Amygdala (tissue), 56 donors: ENCODE results near the gene TPP1.

ENCODE experiments used
- DNase-seq, 56 donors: peaks; one replicate each; lab custom pipeline; 2025; lab: John Stamatoyannopoulos, UW

The TPP1 gene

GRCh38 chr11:6614446-6614845 lies 4.8 kb downstream of the TPP1 start:
- DNase-seq: no peak

DNA sequence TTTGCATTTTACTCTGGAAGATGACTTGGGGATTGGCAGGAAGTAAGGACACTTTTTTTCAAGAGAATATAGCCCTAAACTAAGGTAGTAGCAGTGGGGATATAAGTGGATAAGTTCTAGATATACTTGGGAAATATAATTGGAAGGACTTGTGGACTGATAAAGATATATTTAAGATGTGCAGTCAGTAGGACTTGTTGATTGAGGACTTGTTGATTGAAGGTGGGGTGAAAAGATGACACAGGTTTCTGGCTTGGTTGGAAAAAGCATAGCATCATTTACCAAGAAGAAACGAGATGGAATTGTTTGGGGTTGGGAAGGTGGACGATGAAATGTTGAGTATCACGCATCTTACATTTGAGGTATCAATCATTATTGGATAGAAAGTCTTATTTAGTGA lies 5.7 kb downstream of the TPP1 start:
- no peak for DNase-seq

DNA sequence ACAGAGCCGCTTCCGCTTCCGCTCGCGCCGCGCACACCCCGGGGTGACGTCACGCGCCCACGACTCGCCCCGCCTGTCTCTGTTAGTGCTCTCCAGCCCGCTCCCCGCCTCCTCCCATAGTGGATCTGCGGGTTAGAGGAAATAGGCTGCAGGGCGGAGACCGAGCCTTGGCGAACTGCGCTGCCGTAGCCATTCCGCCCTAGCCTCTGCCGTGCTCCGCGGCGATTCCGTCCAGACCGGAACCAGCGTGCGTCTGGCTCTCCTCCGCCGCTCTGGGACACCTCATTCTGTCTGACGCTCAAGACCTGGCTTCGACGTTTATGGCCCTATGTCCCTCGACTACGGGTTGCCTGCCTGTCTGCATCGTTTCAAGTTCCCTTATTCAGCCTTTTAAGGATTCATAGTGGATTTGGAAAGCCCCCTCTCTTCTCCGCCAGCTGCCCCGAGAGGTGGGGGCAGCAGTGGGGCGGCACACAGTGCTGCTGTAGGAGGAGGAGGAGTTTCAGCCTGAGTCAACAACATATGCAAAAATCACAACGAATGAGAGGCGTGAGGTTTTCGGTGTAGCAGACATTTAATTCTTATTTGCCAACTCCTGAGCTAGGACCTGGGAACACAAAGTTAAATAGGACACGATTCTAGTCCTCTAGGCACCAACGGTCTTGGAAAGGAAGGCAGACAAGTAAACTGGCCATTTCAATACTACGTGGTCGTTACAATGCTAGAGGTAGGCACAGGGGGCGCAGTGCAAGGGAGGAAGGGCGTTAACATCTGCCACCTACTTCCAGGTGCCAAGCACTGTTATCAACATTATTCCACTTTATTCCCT lies 6.8 kb downstream of the TPP1 start, which contains the start of gene TAF10:
Gene TAF10 (minus strand): TSS at position 4 of the 829 bp plus-strand sequence. CDS start 27 bp downstream, outside the sequence.
- peak; percentile 56 to 97 (median 90) for DNase-seq

DNA sequence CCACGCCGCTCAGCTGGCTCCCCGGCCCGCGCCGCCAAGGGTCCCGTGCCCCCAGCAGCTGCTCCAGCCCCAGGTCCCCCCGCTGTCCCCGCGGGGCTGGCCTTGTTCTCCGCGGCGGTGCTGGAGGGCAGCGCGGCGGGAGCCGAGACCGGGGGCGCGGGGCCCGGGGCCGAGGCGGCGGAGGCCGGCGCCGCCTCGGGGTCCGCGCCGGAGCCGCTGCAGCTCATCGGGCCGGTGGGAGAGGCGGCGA lies 7.3 kb downstream of the TPP1 start:
- peak in 1 of 56 donors; percentile 54 for DNase-seq

DNA sequence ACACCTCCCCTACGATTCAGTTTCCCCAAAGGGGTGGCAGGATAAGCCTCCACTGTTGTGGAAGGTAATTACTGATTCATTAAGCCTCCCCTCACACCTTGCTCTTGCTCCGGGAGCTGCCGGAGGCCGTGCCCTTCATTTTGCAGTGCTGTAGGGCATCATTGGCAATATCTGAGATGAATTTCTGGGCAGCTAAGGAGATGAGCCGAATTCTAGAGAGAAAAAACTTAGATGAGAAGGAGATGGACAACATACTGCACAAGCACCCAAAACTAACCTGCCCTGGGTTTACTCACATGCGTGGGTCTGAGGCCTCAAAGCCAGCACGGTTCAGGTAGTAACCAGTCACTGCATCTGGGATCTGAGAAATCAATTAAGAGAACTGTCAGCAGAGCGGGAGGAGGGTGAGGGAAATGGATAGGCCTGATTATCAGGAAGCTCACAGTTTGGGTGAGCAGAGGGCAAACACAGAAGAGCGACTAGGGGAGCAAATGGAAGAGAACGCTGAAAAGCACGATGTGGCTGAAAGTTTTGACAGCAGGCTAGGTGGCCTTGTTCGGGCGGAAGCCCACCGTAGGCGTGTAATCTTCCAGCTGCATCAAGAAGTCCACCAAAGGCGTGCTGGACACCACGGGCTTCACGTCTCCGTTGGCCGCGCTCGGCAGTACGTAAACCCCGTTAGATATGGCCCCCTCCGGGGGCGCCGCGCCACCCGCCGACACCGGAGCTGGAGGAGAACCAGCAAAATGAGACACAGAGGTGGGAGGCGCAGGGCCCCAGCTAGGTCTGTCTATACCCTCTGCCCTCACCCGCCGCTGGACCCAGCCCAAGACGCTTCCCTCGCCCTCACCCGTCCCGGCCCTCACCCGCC lies 7.9 kb downstream of the TPP1 start:
- DNase-seq: peak in 18 of 56 donors; percentile 28 to 75 (median 56)

DNA sequence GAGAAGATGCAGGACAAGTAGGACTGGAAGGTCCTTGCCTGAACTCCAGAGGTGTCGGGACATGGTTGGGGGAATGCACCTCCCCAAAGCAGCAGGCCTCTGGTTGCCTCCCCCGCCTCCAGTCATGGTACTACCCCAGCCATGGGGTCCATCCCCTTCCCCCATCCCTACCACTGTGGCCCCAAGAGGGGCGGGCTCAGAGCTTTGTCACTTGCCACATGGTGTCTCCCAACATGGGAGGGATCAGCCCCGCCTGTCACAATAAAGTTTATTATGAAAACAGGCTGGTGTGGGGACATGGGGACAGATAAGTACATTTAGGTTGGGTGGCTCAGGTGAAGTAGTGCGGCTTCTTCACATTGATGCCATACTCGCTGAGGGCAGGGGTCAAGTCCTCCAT lies 8.6 kb downstream of the TPP1 start:
- DNase-seq: no peak

- no peak for DNase-seq
Observed at GRCh38 chr11:6609502-6610015, 9.7 kb downstream of the TPP1 start.

- no peak for DNase-seq
Observed at GRCh38 chr11:6608726-6609501, 10.3 kb downstream of the TPP1 start.

DNA sequence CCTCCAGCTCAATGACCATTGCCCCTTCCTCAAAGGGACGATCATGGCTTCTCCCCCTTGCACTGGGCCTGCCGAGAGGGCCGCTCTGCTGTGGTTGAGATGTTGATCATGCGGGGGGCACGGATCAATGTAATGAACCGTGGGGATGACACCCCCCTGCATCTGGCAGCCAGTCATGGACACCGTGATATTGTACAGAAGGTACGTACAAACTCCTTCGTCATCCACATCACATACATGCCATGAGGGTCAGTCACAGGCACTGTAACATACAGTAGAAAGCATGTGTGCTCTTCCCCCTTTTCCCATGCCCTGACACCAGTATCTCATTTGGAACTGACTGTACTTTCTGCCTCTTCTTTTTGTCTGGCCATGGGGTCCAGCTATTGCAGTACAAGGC lies 11.2 kb downstream of the TPP1 start:
- DNase-seq: no peak

- DNase-seq: no peak
Observed at GRCh38 chr11:6607190-6607795, 11.9 kb downstream of the TPP1 start.

DNA sequence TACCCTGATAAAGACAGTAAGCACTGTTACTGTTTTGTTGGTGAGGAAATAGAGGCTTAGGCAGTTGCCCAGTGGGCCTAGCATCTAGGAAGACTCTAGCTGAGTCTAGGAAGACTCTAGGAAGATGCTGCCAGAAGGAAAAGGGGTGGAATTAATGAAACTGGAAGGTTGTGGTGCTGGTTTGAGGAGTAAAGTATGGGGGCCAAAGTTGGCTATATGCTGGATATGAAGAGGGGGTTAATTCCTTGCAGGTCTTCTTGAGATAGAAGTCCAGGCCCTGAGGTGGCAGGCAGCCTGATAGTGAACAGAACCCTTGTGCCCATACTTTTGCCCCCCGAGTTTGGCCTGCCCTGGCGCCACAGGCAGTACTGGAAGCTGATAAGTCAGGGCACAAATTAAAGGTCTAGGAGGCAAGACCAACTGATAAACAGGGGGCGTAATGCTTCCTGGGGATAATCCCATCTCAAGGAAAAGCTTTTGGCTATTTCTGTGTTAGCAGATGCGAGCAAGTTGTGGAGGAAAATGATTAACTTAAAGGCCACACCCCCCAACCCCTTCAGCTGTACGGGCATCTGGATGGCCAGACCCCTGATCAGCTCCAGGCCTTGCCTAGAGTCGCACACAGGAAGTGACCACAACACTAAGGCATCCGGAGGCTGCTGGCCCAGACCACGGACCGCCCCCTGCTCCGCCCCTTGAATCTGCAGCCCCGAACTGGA lies 12.6 kb downstream of the TPP1 start:
- peak in 50 of 56 donors; percentile 22 to 87 (median 70) for DNase-seq

DNA sequence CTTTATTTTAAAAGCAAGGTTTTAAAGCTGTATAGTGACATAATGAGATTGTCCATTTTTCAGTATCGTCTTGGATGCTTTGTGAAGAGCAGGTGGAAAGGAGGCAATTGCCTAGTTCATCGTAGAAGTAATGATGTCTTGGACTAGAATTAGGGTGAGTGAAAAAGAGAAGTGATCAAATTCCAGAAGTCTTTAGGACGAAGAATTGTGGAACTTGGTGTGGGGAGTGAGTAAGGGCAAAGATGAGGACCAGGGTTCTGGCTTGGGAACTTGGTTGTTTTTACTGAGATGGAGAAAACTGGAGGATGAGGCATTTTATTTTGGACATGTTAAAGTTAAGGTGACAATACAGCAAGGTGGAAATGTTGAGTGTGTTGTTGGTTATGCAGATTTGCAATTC lies 14.4 kb downstream of the TPP1 start:
- no peak for DNase-seq

DNA sequence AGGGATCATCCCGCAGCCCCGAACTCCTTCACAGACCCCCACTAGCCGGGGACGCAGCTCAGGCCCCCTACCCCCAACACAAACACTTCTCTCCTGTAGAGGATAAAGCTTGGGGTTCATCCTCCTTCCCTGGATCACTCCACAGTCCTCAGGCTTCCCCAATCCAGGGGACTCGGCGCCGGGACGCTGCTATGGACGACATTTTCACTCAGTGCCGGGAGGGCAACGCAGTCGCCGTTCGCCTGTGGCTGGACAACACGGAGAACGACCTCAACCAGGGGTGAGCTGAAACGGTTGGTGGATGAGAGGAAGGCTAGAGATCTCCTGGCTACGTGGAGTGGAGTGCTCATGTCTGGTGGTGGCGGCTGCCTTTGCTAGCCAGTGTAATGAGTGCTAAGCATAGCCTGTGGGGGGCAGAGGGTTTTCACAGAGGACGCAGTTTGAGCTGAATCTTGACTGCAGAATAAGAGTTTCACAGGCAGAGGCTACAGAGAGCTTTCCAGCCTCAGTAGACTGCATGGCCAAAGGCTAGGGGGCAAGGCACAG lies 15.1 kb downstream of the TPP1 start:
- DNase-seq: peak in 38 of 56 donors; percentile 28 to 70 (median 50)

GRCh38 chr11:6603287-6604080 lies 15.7 kb downstream of the TPP1 start, which contains the start of the genes ILK and RRP8:
TSS of gene ILK (plus strand) at chr11:6603774. CDS start at chr11:6604272, 498 bp downstream.
TSS of gene RRP8 (minus strand) at chr11:6603616. CDS start at chr11:6603502, 114 bp downstream.
- DNase-seq: peak in 55 of 56 donors; percentile 38 to 92 (median 83)

- no peak for DNase-seq
Observed at GRCh38 chr11:6602096-6602940, 16.9 kb downstream of the TPP1 start.

DNA sequence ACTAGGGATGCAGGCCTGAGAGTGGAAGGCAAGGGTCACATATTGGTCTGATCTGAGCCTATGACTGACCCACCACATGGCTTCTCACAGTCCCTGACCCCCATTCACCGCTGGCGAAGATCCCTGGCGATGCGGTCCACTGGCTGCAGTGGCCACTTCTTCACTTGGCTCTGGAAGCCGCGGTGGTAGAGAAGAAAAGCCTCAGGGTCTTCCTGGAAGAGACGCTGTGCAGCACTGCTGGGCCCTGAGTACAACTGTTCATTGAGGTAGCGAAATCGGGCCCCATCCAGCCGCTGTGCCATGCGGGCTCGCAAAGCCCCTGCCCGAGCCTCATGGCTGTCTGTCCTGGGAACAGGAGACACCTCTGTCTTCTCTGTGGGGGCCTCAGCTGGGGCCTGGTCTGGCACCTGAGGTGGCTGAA lies 18.2 kb downstream of the TPP1 start:
- DNase-seq: no peak

DNA sequence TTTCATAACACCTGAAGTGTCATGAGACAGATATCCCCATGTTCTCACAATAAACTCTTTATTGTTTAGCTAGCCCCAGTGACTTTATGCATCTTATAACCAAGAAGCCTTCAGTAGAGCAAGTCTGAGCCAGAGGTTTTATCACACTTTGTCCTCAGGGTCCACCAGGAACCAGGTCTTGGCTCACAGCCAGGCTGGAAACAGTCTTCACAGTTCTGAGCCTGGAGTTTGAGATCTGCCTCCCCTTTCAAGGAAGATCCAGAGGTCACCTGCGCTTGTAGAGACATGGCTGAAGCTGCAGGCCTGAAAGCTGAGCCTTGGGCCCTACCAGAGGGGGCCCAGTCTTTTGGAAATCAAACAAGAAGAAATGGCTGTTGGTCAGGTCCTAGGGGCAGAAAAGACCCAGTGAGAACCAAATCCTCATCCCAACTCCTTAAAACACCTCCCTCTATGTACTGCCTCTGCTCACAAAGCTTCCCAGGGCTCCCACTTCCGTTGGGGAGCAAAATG lies 19.3 kb downstream of the TPP1 start:
- DNase-seq: no peak
